GM18861 (cell line): Measurements from ENCODE around the gene ARHGAP6.
"Not testable (repeated sequence)": the region's sequence is repeated elsewhere in the genome, so short reads cannot be mapped to it uniquely, and the experiment has no call there.

Experiments used
- ATAC-seq: cut with Tn5 transposase; IDR thresholded peaks from one replicate; pipeline ENCODE4 v1.9.1; 2021; ENCODE audit not compliant: unreplicated experiment

ARHGAP6 gene

DNA sequence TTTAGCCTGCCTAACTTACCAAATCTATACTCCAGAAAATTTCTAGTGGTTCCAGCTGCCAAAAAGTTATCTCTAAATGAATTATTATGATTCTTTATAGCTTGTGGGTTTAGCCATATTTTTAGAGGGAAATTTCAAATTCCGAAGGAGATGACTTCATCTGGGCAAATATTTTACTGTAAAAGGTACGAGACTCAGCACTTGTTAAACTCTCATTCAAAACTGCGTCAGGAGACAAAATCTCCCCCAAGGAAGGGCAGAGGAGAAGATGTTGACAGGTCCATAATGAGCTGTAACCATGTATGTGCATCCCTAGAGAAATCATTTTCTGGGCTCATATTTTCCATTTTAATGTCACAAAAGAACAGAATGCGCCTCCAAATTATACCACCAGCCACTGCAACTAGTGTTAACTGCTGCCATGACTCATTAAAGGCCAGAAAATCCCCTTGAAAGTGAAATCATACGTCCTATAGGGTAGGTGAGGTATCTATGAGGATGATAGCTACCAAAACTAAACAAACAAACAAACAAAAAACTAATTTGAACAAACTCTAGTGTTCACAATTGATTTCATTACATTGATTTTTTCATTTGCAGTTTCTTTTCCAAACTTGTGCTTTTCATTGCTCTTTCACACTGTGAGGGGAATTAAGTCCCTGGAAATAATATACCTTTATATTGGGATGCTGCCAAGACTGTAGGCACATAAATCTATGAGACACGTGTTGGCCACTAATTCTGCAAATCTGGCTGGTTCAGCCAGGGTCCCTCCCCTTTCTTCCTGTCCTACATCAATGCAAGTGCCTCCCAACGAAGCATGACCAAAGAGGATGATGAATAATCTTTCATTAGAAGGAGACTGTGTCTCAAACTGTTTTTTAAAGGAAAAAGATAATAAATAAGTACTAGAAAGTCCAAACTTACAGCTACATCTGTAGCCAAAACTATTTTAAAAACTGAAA, 85.8 kb downstream of the ARHGAP6 start:
- ATAC-seq: no peak

DNA sequence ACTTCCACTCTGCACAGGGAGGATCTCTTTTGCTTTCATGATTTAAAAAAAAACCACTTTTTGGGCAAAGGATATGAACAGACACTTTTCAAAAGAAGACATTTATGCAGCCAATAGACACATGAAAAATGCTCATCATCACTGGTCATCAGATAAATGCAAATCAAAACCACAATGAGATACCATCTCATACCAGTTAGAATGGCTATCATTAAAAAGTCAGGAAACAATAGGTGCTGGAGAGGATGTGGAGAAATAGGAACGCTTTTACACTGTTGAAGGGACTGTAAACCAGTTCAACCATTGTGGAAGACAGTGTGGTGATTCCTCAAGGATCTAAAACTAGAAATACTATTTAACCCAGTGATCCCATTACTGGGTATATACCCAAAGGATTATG, 87.4 kb downstream of the ARHGAP6 start:
- ATAC-seq: not testable (repeated sequence)

DNA sequence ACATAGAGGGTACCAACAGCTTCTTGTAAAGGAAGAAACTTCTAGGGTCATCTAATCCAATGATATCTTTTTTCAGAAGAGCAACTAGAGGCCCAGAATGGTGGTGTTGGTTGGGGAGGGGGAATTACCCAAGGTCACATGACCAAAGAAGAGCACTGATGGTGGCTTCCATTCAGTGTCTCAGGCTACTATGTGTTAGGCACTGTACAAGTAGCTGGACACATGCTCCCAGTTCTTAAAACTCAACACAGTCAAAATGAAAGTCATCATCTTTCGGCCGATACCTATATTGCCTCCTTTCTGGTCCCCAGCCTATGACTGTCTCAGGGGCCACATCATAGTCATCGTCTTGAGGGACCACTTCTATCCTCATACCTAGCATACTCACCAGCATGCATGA, 88.1 kb downstream of the ARHGAP6 start:
- no peak for ATAC-seq

DNA sequence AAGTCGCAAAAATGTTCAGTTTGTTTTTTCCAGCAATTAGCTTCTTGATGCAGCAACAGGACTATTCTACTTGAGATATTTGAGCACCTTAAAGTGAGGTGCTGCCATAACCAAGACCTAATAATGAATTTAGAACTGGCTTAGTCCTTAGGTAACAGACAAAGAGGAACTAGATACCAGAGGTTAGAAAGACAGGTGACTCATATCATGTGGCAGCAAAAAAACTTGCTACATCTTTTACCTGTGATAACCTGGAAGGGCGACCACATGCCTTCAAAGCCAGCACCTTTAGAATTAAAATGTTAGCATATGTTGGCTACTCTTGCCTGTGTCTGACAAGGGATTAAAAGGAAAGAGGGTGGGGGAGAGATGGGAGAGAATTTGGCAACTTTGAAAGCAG, 90.4 kb downstream of the ARHGAP6 start:
- no peak for ATAC-seq

DNA sequence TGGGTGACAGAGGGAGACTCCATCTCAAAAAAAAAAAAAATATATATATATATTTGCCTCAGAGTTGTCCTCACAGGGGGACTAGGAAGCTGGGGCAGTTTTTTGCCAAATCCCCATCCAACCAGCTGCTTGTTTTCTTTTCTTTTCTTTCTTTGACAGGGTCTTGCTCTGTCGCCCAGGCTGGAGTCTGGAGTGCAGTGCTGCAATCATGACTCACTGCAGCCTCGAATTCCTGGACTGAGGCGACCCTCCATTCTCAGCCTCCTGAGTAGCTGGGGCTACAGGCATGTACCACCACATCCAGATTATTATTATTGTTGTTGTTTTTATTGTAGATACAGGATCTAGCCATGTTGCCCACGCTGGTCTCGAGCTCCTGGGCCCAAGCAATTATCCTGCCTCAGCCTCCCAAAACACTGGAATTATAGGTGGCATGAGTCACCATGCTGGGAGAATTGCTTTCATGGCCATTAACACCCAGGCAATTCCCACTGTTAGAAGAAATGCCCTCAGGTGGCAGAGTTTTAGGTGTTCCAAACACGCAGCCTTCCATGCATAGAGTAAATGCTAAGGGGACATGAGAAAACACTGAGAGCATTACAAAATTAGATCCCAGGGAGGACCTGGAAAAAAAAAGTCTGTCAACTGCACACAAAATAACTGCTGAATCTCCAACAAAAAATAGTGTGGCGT, 98.0 kb downstream of the ARHGAP6 start:
- ATAC-seq: no peak

DNA sequence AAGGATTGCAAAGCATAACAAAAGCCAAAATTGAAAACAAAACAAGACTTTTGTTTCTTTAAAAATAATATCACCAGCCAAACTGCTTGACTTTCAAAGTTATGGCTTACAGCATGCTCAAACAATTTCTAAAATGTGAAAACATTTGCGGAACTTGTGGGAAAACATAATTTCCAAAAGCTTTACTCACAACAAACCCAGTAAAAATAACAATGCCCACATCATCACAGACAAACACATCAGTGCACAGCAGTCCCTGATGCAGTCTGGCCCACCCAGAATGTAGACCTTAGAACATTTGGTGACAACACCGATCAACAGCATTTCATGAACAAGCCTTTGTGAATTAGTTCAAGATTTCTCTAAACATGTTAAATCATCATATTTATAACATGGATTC, 98.9 kb downstream of the ARHGAP6 start:
- no peak for ATAC-seq

DNA sequence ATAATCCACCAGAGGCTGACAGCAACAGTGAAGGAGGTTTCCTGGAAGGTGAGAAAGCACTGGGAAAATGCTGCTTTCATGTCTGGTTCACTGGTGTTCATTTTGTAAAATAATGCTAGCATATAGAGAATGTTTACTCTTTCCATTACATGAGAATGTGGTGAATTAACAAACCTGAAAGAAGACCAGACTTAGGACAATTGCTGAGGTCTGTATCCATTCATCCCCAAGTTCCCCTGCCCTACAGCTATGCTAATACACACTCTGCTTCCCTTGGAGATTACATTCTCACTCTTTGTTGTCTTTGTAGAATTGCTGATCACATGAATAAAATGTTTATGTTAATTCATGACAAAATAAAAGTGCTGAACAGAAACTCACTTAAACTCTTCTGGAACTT, 99.5 kb downstream of the ARHGAP6 start:
- ATAC-seq: no peak

DNA sequence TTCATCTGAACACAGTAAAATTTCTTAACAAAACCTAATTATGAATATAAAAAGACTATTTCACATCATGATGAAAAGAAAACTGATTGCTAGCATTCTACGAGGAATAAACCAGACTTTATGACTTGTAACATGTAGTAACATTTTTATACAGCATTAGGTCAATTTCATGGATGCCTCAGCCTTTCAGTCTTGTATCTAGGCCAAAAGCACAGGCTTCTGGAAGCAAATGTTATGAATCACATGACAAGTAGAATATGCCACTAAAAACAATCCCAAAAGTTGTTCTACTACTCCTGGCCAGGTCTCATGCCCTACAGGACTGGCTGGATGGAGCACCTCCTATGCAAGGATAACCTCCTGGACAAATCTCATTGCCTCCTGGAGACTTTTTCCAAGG, 101.2 kb downstream of the ARHGAP6 start:
- ATAC-seq: no peak

DNA sequence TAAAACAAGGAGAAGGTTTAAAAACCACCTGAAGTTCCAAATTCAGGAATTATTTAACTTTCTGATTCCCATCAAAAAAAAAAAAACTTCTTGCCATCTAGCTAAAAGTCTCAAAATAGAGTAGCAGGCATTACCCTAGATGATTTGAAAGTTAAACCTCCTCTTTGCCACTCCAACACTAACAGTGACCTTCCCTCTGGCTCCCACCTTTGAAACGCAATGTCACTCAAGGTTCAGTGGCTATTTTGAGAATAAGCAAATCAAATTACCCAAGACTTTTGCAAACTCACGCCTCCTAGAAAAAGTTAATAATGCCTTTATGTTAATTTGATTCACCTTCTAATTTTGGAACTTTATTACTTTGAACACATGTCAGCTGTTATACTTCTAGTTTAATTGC, 103.2 kb downstream of the ARHGAP6 start:
- no peak for ATAC-seq

DNA sequence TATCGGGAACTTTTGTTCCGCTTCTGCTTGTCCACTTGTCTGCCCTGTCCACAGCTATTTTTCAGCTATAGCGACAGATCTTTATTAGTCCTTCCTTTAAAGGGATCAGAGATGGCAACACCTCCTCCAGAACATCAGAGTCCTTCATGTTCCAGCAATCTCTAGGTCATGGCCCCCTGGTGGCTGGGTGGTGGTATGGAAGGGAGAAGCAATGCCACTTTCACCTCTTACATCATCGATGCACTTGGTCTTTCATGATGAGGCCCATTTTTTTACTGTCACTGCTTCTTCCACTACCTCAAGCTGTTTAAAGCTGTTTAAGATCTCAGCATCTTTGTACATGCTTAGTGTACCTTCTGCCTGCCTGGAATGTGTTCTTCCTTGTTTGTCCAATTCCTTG, 106.7 kb downstream of the ARHGAP6 start:
- ATAC-seq: no peak

DNA sequence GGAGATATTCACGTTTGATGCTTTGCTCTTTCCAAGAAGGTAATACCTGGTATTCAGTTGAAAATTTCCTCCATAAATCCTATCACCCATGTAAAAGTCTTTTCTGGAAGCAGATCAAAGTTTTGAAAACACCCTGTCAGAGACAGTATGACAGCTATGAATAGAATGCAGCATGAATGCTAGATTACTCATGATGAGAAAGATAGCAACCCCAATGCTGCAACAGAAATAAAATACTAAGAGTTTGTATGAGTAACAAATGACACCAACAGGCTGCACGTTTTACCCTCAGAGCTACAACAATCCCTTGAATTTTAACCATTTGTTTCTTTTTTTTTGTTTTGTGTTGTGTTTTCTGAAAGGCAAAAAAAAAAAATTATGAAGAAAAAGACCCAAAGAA, 108.6 kb downstream of the ARHGAP6 start:
- ATAC-seq: no peak

DNA sequence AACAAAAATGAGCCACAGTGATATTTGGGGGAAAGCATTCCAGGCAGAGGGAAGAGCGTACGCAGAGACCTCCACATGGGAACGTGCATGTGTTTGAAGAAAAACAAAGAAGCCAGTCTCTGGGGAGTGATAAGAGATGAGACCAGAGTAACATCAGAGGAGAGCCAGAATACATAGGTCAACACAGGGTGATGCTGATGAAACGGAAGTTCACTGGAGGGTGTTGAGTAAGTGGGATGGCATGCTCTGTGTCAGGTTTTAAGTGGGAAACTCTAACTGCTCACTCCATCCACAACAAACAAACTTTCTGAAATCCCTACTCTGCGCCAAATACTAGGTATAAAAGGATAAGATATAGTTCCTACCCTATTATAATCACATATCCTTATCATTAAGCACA, 110.0 kb downstream of the ARHGAP6 start:
- ATAC-seq: no peak

DNA sequence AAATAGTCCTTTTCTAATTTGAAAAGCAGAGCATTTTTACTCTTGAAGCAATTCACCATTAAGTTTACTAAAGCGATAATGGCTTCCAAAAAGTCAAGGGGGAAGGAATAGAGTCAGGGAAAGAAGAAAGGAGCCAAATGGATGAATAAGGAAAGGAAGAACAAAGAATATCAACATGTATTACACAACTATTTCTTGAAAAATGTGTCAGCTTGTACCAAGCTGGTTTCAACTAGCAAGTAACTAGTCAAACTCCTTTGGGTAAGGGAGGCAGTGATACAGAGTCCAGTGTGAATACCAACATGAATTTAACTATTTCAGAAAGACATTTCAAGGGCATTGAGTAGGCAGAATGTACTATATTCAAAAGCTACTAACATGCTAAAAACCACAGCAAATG, 112.1 kb downstream of the ARHGAP6 start:
- ATAC-seq: no peak

DNA sequence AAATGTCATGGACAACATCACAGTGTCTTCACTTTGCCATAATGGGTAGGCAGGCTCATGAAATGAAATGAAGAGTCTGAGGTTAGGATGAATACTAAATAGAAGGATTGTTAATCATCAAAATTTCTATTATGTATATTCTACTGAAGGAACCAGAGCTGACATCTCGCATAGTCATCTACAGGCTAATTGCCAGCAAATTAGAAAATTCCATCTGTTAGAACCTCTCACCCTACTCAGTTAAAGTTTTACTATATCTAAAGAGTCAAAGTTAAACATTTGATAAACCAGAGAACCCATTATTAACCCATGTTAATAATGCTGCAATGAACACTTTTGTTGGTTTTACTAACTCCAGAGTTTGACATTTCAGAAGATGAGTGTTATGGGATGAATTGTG, 114.6 kb downstream of the ARHGAP6 start:
- no peak for ATAC-seq

DNA sequence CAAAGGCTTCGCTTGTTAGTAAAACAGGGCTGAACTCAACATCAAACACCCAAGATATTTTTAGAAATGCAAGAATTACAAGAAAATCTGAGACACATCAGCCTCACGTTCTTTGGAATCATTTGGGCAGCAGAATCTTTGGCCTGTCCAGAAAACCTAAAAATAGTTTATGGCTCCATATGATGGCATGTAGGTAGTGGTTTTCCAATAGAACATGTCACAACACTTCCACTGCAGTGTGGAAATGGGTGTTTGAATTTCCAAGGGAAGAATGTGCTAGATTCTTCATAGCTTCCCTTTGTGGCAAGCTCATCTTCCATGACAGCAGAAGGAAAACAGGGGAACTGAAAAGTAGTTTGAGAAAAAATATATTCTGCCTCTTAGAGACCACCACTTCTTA, 118.8 kb downstream of the ARHGAP6 start:
- no peak for ATAC-seq

DNA sequence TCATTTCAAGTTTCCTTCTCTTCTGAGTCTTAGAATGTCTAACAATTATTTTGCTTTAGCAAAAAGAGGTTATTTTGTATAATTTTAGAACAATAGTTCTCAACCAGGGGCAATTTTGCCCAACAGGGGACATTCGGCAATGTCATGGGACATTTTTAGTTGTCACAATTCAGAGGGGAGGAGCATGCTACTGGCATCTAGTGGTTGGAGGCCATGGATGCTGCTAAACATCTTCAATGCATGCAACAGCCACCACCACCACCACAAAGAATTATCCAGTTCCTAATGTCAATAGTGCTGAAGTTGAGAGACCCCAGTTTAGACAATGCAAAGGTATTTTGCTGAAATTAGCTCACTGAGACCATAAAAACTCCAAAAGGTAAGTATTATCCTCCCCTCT, 122.5 kb downstream of the ARHGAP6 start:
- no peak for ATAC-seq

DNA sequence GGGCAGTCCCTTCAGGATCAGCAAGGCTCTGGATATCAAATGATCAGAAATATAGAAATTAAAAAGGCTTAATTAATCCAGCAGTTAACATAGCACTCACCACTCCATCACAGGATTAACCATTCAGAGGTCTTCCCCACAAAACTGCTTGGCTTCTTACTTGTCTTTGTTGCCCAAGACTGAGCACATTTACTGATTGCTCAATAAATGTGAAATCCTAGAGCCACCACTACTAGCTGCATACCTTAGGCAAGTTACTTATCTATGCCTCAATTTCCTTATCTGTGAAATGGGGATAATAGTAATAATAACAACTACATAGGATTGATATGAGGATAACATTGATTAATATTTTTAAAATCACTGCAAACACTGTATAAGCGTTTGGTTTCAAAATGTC, 124.2 kb downstream of the ARHGAP6 start:
- no peak for ATAC-seq

DNA sequence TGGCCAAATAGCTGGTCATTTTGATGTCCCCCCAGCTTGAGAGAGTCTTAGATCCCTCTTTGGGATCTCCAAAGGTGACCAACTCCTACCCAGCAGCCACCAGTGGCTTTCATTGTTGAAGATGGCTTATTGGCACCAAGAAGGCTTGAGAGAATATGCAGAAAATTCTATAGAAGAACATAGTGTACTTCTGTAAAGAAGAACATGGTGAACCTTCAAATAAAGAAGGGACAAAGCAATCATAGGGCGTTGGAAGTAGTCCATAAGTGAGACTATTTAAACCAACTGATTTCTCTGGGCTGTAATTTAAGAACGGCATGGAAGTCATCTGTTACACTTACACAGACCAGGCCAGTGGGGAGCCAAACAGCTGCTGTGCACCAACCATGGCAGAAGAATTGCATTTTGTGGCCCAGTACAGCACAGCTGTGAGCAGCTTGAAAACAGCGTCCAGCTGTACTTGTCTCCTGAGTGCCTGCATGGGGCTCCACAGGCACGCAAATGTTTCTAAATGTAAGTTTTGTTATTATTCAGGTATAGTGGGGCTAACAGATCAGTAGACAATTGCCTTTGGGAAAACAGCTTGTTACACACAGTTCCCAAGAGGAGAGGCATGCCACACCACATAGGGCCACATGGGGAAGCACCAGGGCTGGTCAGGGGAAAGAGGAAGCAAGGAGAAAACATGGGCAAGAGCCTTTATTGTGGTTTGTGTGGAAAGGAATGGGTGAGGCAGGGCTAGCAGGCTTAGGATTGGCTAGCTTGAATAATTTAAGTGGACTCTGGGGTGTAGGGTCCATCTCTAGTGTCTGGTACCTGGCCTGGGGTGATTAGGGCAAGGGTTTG, 125.0 kb downstream of the ARHGAP6 start:
- peak; percentile 88 for ATAC-seq

DNA sequence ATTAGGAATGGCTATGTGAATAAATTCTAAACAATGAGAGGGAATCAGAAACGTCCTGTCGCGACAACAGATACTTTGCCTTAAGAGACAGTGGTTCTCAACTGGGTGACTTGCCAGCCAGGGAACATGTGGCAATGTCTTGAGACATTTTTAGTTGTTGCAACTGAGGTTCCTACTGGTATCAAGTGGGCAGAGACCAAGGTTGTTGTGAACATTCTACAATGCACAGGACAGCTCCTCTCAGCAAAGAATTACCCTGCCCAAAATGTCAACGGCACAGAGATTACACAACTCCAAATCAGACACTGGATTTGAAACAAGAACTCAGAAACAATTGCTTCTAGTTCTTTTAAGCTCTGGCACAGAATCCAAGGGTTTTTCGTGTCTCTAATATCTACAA, 128.6 kb downstream of the ARHGAP6 start:
- ATAC-seq: no peak

DNA sequence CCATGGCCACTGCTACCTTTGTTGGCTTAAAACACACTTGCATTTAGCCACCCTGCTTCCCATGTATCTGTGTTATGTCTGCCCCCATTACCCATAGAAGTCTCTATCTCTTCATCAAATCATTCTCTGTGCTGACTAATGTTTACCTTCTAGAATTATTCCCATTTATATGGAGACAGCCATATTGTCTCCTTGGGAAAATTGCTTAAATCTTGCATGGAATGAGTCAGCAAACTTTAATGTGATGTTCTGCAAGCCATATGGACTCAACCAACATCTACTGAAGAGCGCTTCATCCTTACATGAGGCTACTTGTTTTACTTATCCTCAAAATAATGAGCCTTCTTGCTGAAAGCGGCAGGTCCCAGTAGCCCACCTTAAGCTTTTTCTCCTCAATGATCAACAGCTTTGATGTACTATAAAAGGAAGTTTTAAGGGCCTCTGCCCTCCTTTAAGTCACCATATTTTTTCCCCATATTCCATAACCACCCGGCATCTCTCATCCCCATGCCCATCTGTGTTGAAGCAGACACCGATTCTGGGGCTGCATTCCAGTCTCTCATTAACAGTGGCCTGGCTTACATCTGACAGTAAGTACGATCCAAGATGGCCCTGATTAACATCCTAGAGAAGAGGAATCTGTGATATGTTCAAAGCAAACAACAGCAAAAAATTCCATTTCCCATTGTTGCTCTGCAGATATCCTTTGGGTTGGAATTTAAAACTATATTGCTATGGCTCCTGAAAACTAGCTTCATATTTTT, 130.4 kb downstream of the ARHGAP6 start:
- ATAC-seq: no peak

DNA sequence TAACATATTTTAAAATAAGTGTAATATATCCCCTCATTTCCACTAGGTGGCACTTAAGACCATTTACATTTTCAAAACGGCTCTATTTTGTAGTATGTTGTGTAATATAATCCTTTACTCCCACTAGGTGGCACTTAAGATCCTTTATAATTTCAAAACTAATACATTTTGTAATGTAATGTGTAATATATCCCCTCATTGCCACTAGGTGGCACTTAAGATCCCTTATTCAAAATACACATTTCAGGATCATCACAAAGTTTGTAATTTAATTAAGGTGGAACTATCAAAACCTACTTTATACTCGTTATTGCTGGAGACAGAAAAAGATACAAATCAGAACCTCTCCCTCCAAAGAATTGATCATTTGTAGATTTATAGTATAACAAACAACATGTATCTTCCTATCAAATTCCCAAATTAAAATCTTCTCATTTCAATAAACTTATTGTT, 132.5 kb downstream of the ARHGAP6 start:
- peak; percentile 86 for ATAC-seq
